ENCODE measurements around the gene TNNT1. TPM values are rescaled to one million over a fixed set of nuclear protein-coding genes. Genes with fewer than 3 reads are reported as not detected.

Gene TNNT1
- total and polyA plus RNA-seq, 2 donors (not counting 3 experiments of a cell fraction or from before 2014, with no cell fraction given), result 0.22 to 0.51 TPM

GRCh38 chr19:55101261-55101660 lies 47.7 kb downstream of the TNNT1 start:
- H3K27me3 ChIP-seq (ENCODE audit: control insufficient read depth in 2 of 2, insufficient read depth in 2 of 2, low read length in 2 of 2), result no peaks in the 10 kb centered on the region
- H3K4me2 ChIP-seq (ENCODE audit: insufficient read depth, low read length), result no peak overlapping the region
- peaks cover 5% of the 10 kb centered on the region for H3K79me2 ChIP-seq (ENCODE audit: control insufficient read depth, insufficient read depth, low read length)
- ChIA-PET CTCF (interaction anchor here (1.0 kb wide), 1 partner anchor 10 kb away, joined by 3 read pairs; no protein-coding TSS in a partner anchor), POLR2A (no interaction called here)
- H3K9me1 ChIP-seq (replicated peaks; ENCODE audit: control insufficient read depth, extremely low read depth, insufficient read depth, low read length), result no peaks in the 10 kb centered on the region
- intact Hi-C loops (cut with micrococcal nuclease) (no loop called here), dilution Hi-C loops (cut with MboI; ENCODE audit: extremely low pct_ligation_motif_present, low sequenced_read_pairs) (no loop called here)
- FAIRE-seq (no peak), DNase-seq (ENCODE audit: low read depth, low spot score) (no peak)
- peaks cover 6 to 17% of the 10 kb centered on the region in 2 experiments for H3K36me3 ChIP-seq (ENCODE audit: control insufficient read depth in 2 of 2, extremely low read depth in 1 of 2, insufficient read depth in 2 of 2, low read length in 2 of 2)
- TF ChIP-seq EZH2 (IDR thresholded peaks at IDR 0.05; ENCODE audit: borderline replicate concordance, low read depth, low read length, severe bottlenecking), result no peak
- TF ChIP-seq CTCF (IDR thresholded peaks at IDR 0.05; ENCODE audit: extremely low read depth in 1 of 2, insufficient read depth in 1 of 2, low read depth in 1 of 2, low read length in 2 of 2), result no peak
- TF ChIP-seq FOS (IDR thresholded peaks at IDR 0.05; ENCODE audit: borderline replicate concordance, insufficient read depth, low read length), result no peak
- TF ChIP-seq MAX (IDR thresholded peaks at IDR 0.05; ENCODE audit: insufficient read depth, insufficient read length), result no peak
- no peak for TF ChIP-seq MYC (IDR thresholded peaks at IDR 0.05; ENCODE audit: low read depth, low read length)
- TF ChIP-seq GATA2 (IDR thresholded peaks at IDR 0.05; ENCODE audit: insufficient read depth, insufficient read length, low read depth, low read length), result no peak
- no peak for TF ChIP-seq JUN (IDR thresholded peaks at IDR 0.05; ENCODE audit: borderline replicate concordance, insufficient read depth, insufficient read length, low read depth)
- TF ChIP-seq POLR2A (IDR thresholded peaks at IDR 0.05; ENCODE audit: low read depth, low read length), result no peak
- no peak for TF ChIP-seq POLR2AphosphoS5 (IDR thresholded peaks at IDR 0.05; ENCODE audit: insufficient read depth, low read depth, low read length)
- no peak overlapping the region for H3K9ac ChIP-seq (replicated peaks; ENCODE audit: extremely low read depth, insufficient read depth, low read length)
- no peaks in the 10 kb centered on the region for H3K4me1 ChIP-seq (ENCODE audit: control insufficient read depth, extremely low read depth, insufficient read depth, low read length)
- H4K20me1 ChIP-seq (replicated peaks; ENCODE audit: control insufficient read depth, extremely low read depth, insufficient read depth, low read length), result no peaks in the 10 kb centered on the region
- no peaks in the 10 kb centered on the region for H3K9me3 ChIP-seq (replicated peaks; ENCODE audit: control insufficient read depth, insufficient read depth, low read length)
- H2AFZ ChIP-seq (ENCODE audit: low read depth, low read length), result no peak overlapping the region
- no peak overlapping the region for H3K4me3 ChIP-seq (replicated peaks in 1 of 3; ENCODE audit: insufficient read depth in 1 of 3, low read depth in 1 of 3, low read length in 3 of 3)
- BruUV-seq (replicated peaks), result no TSS peak
- H3K27ac ChIP-seq (ENCODE audit: insufficient read depth, low read depth, low read length), result no peak overlapping the region
